ENCODE measurements around the gene KCTD5.
"Not testable (repeated sequence)": the region's sequence is repeated elsewhere in the genome, so short reads cannot be mapped to it uniquely, and the experiment has no call there.

DNA sequence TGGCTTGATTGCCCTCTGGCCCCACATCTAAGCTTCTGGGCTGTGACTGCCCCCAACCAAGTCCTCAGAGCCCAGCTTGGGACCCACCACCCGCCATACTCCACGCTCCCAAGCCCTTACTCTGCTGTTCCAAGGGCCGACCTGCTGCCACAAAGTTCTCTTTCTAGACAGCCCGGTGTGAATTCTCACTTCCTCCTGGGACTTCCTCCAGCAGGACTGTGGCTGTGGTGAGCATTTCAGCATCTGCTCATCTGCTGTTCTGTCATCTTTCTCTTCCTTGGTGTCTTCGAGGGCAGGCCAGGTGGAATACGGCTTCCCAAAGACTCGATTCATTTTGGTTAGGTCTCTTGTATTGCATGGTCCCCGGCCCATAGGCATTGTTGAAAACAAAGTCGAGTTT is 3.8 kb downstream of the KCTD5 start:
- not testable (repeated sequence) for TF ChIP-seq SPI1 (IDR thresholded peaks at IDR 0.05; ENCODE audit: low read depth, low read length); TAF1 (IDR thresholded peaks at IDR 0.05; ENCODE audit: low read depth, low read length); POLR2A (IDR thresholded peaks at IDR 0.05; ENCODE audit: low read depth, low read length); POLR2AphosphoS5 (IDR thresholded peaks at IDR 0.05; ENCODE audit: low read depth, low read length); PAX5 (IDR thresholded peaks at IDR 0.05; ENCODE audit: insufficient read depth, low read length, severe bottlenecking); POU2F2 (IDR thresholded peaks at IDR 0.05; ENCODE audit: low read depth, low read length)
